HG02943 (cell line): ENCODE results near the gene ATXN7.
A peak's percentile ranks its signal among the peaks of the same experiment; 100 is the strongest.

ENCODE experiments used
- ATAC-seq: cut with Tn5 transposase; IDR thresholded peaks from one replicate; pipeline ENCODE4 v1.9.1; 2021; ENCODE audit warnings: mild to moderate bottlenecking, low read depth, moderate library complexity; ENCODE audit not compliant: unreplicated experiment

ATXN7 gene

DNA sequence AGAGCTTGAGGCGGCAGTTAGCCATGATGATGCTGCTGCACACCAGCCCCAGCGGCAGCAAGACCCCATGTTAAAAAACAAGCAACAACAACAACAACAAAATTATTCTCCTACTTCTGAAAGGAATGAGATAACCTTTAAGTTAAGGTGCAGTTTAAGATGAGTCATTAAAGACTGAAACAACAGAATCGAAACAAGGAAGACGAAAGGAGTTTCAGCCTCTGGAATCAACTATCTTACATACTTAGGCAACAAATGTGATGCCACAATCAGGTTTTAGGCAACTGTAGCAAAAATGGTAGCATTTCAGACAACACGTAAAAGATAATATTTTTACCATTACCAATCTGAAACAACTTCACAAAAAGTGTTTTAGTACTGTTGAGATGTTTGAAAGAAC is 36.3 kb downstream of the ATXN7 start:
- no peak for ATAC-seq

DNA sequence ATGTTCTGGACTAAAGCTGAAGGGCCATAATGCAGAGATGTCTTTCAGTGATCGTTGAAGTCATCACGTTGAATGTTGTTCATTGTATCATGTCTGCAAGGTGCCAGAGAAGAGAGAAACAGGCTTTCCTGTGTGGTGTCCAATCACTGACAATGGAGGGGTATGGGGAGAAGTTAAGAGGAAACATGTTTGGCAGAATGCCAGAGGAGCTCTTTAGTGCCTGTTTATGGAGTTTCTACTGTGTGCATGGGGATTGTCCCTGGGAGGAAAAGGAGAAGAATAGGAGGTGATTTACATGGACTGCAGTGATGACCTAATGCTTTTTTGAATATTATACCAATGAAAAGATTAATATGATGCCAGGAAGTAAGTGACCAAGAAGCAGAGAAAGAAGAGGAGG is 36.8 kb downstream of the ATXN7 start:
- ATAC-seq = no peak

DNA sequence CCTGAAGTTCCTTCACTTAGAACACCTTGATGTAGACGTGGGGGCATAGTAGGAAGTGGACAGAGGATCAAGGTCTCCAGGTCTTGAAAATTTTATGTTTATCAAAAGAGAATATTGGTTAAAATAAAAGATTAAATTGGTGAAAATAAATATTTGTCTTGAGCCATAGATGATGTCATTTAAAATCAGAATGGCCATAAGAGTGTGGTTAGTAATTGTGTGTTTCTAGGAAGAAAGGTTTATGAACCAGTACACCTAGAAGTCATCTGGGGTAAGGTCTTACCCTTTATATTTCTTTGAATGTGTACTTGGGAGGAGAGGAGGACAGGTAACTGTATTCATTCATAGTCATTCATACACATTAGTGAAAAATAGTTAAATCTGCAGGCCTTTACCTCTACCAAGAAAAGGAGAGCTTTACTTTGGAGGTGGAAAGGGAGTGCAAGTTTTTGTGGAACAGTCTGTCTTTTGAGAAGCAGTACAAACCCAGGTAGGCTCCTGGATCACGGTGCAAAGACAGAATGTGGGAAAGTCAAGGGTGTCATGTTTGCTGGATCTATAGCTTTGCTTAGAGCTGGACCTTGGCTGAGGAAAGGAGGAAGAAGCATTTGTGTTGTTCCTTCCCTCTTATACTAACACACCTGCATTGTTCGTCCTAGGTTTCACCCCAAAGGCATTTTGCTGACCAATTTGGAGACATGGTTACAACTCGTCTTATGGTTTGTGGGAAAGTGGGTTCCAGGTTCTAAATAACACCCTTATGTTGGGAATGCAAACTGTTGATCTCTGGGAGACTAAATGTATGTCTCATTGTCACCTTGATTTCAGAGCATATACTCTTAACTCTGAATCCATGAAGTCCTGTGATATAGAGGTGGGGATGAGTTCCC is 42.3 kb downstream of the ATXN7 start:
- no peak for ATAC-seq

DNA sequence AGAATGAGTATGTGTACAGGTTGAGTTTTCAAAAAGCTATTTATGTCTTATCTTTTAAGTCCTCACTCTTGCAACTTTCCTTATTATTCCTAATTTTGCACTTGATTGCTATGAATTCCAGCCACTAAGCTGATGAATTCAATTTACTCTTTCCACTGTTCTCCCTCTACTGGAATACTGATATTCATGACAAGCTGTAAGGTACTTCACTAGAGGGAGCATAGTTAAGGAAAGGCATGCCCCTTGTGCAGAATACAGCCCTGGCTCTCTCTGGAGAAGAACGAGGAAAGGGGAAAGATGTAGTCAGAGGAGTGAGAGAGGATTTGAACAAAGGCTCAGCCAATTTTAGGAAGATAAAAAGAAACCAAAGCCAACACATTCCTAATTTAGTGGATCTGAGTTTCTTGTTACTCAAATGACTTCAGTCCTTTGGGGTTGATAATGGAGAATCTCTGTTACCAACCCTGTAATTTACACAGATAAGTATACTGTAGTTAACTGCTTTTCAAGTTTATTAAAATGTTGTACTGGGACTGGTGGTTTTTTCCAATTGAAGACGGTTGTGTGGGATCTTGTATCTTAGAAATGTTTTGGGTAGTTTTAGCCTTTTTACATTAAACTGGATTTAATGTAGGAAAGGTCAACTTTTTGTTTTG is 44.5 kb downstream of the ATXN7 start:
- no peak for ATAC-seq

DNA sequence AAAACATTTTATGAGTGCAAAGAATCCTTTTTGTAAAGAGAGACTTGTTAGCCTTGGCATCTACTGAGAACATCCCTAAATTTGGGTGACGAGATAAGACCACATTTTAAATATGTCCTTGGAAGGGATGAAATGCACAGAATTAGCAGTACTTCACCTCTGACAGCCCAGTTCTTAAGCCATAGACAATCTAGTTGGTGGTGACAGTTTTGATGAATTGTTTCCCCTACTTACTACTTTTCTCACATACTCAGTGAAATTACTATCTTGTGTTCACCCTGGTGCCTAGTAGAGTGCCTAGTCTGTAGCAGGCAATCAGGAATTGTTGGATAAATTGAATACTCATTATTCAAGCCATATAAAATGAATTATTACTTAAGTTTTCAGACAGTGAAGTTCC is 45.1 kb downstream of the ATXN7 start:
- ATAC-seq = no peak

DNA sequence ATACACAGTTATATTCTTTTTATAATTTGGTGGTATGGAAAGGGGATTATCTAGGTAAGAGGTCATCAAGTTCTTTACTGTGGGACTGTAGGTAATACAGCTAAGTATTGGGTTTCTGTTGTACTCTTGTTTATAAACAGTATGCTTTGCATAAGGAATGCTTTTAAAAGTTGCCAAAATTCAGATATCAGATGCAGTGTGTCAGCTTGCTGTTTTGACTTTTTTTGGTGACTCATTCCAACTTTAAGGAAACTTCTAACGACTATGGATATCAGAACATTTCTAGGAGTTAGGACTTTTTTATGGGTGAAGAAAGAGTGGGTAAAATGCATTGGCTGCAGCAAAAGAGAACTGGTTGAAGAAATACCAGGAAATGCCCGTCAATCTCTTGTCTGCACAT is 45.8 kb downstream of the ATXN7 start:
- no peak for ATAC-seq

DNA sequence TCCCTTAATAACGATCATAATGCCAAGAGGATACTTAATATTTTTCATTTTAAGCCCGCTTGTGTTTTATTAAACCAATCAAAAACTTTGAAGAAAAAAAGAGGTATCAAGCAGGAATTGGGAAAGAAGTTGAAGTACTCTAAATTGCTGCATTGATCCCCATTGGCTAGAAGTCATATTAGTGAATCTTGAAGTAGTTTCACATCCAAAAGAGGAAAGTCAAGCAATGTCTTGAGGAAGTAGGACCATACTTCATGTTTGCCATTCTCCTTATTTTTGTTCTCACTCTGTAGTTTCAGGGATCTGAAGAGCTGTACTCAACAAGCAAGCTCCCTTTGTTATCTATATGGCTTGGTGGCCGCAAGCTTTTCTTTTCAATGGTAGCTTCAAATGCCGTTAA is 46.3 kb downstream of the ATXN7 start:
- ATAC-seq = no peak

DNA sequence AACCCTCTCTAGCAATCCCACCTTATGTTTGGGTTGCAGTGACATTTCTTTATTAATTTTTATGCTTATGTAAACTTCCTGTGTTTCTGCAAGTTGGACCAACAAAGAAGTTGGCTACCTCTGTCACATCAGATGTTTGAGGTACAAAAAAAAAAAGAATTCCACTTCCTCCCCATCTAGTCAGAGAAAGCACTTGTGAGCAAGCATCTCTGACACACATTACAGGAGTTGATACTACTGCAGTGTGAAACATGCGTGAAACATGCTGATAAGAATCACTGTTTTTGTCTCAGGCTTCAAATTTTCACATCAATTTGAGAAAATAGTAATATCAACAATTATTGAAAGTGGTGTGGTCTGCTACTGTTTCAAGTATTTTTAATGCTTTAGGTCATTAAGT is 47.2 kb downstream of the ATXN7 start:
- no peak for ATAC-seq

DNA sequence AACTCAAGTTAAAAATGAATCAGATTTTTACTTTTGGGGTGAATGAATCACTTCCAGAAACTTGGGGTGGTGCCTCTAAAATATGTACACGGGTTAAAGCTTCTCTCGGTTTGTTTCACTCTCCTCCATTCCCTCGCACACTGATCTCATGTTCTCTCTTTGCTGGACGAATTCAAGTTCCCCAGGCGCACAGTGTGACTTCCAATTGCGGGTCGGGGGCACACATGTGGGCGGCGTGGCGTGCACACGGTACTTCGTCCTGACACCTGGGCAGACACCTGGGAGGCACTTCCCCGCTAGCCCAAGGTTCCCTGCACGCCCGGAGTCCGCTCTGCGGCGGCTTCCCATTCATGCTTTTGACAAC is 47.8 kb downstream of the ATXN7 start:
- ATAC-seq = no peak

DNA sequence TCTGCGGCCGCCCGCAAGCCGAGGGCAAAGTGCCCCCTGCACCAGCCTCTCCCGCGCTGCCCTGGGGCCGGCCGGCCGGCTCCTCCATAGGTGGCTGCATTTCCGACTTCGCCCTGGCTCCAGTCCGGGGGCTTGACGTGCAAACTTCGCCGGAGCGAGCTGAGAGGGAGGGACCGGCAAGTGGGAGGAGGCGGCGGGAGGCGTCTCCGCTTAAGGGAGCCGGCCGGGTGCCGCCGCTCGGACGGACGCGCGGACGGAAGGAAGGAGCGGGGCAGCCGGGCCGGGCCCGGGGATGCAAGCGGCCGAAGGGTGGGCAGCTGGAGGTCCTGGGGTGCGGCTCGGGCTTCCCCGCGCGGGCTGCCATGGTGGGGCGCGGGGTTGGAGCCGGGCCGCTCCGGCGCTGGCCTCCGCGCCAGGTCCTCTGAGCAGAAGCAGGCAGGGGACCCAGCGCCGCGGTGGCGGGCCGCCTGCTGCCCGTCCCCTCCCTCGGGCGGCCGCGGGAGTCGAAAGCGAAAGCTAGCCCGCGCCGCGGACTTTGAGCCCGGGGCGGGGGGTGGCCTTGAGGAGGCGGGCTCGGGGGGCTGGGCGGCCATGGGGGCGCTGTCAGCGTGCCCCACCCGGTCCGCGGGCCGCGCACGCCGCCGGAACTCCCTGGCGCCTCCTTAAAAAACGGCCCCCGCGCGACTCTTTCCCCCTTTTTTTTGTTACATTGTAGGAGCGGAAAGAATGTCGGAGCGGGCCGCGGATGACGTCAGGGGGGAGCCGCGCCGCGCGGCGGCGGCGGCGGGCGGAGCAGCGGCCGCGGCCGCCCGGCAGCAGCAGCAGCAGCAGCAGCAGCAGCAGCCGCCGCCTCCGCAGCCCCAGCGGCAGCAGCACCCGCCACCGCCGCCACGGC is 48.5 kb downstream of the ATXN7 start, which contains the start of gene SCAANT1:
SCAANT1 (minus strand) TSS at position 511 of the 895 bp plus-strand sequence.
- peak; percentile 77 for ATAC-seq

DNA sequence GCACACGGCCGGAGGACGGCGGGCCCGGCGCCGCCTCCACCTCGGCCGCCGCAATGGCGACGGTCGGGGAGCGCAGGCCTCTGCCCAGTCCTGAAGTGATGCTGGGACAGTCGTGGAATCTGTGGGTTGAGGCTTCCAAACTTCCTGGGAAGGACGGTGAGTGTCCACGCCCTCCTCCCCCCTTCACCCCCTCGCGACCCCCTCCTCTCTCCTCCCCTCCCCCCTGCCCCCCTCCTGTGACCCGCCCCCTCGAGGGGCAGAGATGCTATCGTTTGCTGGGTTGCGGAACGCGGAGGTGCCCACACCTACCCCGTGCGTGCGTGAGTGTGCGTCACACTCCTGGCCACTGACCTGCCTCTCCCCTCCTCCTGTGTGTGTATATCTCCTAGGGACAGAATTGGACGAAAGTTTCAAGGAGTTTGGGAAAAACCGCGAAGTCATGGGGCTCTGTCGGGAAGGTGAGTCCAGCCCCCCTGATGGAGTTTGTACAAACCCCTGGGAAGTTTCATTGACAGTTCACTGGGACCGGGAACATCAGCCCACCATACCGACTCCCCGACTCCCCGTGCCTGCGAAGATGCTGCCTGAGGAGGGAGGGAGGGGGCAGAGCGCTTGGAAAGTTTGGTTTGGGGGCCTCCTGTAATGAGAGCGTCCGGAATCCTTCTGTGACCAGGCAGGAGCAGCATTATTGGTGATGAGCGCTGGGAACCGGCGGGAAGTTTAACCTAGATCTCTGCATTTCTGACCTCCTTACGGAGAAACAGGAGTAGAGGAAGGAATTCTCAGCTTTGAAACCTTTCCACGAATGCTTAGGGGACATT is 49.3 kb downstream of the ATXN7 start:
- peak; percentile 22 for ATAC-seq

DNA sequence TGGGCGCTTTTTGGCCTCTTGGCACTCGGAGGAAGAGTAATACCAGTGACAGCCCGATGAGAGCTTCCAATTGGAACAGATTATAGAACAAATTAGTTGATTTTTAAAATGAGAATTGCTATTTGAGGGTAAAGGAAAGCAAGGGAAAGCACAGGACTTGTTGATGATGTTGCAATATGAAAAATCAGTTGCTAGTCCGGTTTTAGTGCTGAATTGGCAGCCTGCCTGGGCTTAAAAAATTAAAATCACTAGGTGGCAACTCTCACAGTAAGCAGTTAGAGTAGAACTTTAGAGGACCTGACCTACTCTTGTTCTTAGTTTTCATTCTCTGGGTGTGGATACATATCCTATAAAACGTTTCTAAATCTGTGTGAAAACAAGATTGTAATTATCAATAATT is 50.6 kb downstream of the ATXN7 start:
- ATAC-seq = no peak

DNA sequence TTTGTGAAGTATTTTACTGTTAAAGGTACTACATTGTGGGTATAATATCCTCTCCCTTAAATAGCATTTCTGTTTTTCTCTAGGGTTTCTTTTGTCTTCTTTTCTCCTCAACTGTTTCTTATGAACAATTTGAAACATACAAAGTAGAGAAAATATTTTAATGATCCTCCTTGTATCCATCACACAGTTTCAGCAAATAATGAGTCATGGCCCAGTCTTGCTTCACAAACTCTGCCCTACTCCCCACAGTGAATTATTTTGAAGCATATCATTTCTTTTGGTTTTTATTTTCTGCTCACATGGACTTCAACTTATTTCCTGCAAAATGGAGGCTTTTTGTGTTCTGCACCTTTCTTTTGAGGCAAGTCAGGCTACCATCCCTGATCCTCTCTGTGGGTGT is 54.7 kb downstream of the ATXN7 start:
- ATAC-seq = no peak

DNA sequence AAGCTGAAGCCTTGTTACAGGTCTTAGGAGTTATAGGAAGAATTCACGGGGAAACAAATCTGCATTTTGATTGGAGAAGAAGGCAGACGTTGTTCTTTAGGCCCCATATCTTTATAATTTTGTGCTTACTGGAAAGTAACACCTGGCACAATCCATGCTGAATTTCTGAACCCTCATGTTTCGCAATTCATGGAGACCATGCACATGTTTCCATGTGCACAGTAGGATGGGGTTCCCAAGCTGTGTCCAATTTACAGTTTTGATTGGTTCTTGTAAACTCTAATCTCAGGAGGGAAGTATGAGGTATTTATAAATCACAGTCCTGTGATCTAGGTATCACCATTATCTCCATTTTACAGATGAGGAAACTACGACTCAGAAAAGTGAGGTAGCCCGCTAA is 56.3 kb downstream of the ATXN7 start:
- ATAC-seq = no peak

DNA sequence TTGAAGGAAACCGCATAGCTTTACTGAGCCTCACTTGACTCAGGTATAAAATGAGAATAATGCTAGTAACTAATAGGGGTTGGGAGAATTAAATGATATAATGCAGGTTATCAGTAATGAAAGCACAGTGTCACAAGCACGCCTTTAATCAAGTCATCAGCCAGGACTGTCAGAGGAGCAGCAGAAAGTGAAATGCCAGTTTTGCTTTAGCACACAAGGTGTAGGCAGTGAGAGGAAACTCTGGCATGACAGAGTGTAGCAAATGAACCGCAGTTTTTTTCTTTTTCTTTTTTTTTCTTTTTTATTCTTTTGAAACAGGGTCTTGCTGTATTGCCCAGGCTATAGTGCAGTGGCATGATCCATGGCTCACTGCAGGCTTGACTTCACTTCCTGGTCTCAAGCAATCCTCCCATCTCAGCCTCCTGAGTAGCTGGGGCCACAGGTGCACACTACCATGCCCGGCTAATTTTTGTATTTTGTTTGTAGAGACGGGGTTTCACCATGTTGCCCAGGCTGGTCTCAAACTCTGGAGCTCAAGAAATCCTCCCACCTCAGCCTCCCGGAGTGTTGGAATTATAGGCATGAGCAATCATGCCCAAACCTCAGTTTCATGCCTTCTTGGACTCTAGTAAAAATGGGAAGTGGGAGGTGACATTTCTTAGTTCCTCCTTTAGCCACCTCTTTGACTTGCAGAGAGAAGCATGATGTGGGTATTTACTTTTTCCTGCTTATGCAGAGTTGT is 58.2 kb downstream of the ATXN7 start:
- peak; percentile 66 for ATAC-seq

DNA sequence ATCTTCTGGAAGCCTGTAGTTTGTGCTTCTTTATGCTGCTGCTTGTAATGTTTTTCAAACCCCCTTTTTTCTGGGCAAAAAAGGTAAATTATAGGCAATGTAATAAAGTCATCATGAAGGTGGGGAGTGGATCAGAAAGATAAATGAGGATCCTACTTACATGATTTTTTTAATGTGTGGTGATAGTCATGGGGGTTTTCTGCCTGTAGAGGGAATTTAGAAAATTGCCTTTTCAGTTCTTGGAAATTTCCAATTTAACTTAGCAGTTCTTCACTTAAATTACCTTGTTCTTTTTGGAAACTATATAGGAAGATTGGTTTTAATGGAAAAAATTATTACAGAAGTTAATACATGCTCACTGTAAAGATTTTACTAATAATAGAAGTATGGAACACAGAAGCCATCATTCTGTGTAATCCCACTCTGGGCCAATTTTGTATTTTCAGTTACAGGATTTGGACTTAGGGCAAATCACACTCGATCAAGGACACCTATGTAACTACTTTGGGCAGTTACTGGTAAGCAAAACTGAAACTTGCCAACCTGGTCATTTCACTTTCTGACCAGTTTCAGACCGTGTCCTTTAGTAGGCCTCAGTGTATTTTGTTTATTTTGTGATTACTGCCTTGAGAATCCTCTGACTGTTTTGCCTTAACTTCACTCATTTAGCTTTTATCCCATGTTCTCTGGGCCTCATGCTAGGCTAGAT is 59.0 kb downstream of the ATXN7 start:
- no peak for ATAC-seq

DNA sequence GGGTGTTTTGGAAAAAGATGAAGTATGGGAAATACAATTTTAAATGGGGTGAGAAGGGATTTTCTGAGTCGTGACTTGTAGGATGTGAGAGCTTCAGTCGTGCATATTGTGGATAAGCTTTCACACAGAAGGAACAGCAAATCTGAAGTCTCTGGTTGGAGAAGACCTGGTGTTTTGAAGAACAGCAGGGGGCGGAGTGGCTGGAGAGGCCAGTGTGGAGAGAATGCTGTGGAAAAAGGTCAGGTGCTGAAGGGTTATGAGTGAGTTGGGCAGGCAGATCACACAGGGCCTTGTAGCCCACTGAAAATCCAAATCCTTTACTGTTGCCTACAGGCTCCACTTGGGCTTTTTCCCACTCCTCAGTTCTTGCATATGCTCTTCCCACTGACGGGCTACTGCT is 62.6 kb downstream of the ATXN7 start:
- no peak for ATAC-seq

DNA sequence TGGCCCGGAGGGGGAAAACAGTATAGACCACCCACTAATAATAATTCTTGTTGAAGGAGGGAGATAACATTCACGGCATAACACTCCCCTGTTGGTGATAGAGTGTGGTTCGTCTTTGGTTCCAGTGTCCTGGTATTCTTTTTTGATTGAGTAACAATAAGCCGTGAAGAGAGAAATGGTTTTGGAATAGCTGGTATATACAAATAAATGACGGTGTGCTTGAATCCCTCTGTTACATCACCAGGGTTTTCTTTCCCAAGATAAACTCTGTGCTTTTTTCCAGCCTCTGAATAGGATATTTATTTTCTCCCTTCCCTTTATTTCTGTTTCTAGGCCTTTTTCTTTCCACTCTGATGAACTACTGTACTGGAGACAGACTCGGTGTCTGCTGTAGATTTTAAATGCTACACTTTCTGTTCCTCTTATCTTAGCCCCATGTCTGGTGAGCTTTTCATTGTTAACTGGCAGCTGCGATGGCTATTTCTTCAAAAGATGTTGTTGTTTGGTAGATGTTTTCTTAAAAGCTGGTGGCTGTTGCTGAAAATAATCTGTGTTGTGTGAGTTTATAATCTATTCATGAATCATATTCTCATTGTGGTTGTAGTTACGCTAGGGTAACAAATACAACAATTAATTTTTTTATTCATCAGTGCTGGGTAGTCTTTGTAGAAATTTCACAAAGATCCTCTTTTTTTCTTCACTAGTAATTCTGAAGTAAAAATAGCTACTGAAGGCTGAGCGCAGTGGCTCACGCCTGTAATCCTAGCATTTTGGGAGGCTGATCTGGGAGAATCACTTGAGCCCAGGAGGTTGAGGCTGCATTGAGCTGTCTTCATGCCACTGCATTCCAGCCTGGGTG is 64.0 kb downstream of the ATXN7 start:
- no peak for ATAC-seq
